K562 (cell line): ENCODE data around the gene ATP1A2.

ENCODE experiments used
- ADNP ChIP-seq: fragments of 200-800 bp; sonication (Bioruptor generic); IDR thresholded peaks from 2 replicates; pipeline ENCODE4 v1.6.1; 2016; ENCODE audit warnings: missing genetic modification characterization, missing compliant biosample characterization
- CTCF ChIP-seq, 3 experiments: IDR thresholded peaks in 2 of 3; conservative IDR thresholded peaks in 1 of 3; 2 replicates each; pipeline ENCODE4 v1.5.1; 2011 to 2012; ENCODE audit warnings: low read length in 3 of 3, mild to moderate bottlenecking in 3 of 3, control low read depth in 2 of 3, improper control_type of control experiment in 1 of 3, inconsistent platforms in 1 of 3, low read depth in 1 of 3, mixed read lengths in 1 of 3, moderate library complexity in 1 of 3; ENCODE audit not compliant: insufficient read depth in 2 of 3
- DIDO1 ChIP-seq: fragments of 450-650 bp; IDR thresholded peaks from 2 replicates; pipeline ENCODE4 v1.6.1; 2016; ENCODE audit warnings: low read depth, missing biosample characterization, missing genetic modification characterization
- E4F1 ChIP-seq: fragments of 250-450 bp; sonication (Bioruptor Pico); IDR thresholded peaks from 2 replicates; pipeline ENCODE4 v1.5.0; 2021; ENCODE audit warnings: mild to moderate bottlenecking, borderline replicate concordance
- EP300 ChIP-seq: IDR thresholded peaks from 2 replicates; pipeline ENCODE4 v1.6.1; 2012; ENCODE audit warnings: low read length, improper control_type of control experiment
- HDAC2 ChIP-seq: fragments of 450-650 bp; IDR thresholded peaks from 2 replicates; pipeline ENCODE4 v1.6.1; 2016; ENCODE audit warnings: mild to moderate bottlenecking
- SPI1 ChIP-seq: IDR thresholded peaks from 2 replicates; pipeline ENCODE4 v1.6.1; 2011; ENCODE audit warnings: low read depth, low read length, control low read depth, borderline replicate concordance
- TBL1XR1 ChIP-seq, 2 experiments: IDR thresholded peaks; 2 replicates each; pipeline ENCODE4 v1.6.1; 2012; ENCODE audit warnings: improper control_type of control experiment in 2 of 2, low read length in 2 of 2, mild to moderate bottlenecking in 1 of 2
- ZNF277 ChIP-seq: fragments of 250-450 bp; sonication (Bioruptor Pico); IDR thresholded peaks from 2 replicates; pipeline ENCODE4 v1.8.0; 2022; ENCODE audit warnings: inconsistent platforms, mild to moderate bottlenecking, moderate library complexity, borderline replicate concordance
- ZNF830 ChIP-seq: fragments of 250-450 bp; sonication (Bioruptor Pico); IDR thresholded peaks from 2 replicates; pipeline ENCODE4 v1.5.0; 2021; ENCODE audit warnings: mild to moderate bottlenecking
- ZZZ3 ChIP-seq: fragments of 450-650 bp; IDR thresholded peaks from 2 replicates; pipeline ENCODE4 v1.6.1; 2016; ENCODE audit warnings: antibody characterized with exemption, mild to moderate bottlenecking, moderate library complexity

GRCh38 chr1:160092366-160093068 is 23.0 kb upstream of the ATP1A2 start:
- TF ChIP-seq ZZZ3 (no peak), HDAC2 (no peak), TBL1XR1 (IDR thresholded peaks at IDR 0.05; ENCODE audit: low read length in 2 of 2) (no peak), DIDO1 (tag) (no peak), ZNF277 (CRISPR knock-in tag) (no peak), EP300 (no peak), CTCF (IDR thresholded peaks at IDR 0.05 in 2 of 3, conservative IDR thresholded peaks at IDR 0.05 in 1 of 3; ENCODE audit: insufficient read depth in 2 of 3, low read depth in 1 of 3, low read length in 3 of 3) (no peak), ZNF830 (CRISPR knock-in tag) (no peak), ADNP (tag) (no peak), SPI1 (no peak), E4F1 (CRISPR knock-in tag) (no peak)
